Measurements from ENCODE around the gene IGIP.

DNA sequence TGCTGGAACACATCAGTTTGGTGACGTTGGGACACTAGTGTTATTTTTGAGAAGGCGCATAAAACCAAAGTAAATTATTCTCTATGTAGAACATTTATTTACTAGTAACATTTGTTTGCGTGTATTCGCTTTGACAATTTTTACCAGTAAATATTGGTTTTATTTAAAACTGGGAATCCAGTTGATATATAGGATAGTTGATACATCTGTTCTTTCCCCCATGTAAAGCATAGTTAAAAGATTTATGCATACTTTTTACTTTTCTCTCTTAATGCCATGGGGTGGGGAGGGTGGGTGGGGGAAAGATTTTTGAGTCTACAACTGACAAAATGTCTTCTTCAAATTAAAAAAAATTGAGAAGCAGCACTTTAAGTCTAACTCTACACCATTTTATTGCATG, at the start of gene IGIP:
- TF ChIP-seq CTCF (IDR thresholded peaks at IDR 0.05 in 4 of 5, conservative IDR thresholded peaks at IDR 0.05 in 1 of 5), result no peak
- TF ChIP-seq POLR2A (IDR thresholded peaks at IDR 0.05), result no peak
